ENCODE measurements around the gene PRR9.
"Not testable (repeated sequence)": the region's sequence is repeated elsewhere in the genome, so short reads cannot be mapped to it uniquely, and the experiment has no call there.

GRCh38 chr1:153223040-153223891, 5.9 kb downstream of the PRR9 start:
- TF ChIP-seq CTCF (IDR thresholded peaks at IDR 0.05) = peak; percentile 63 to 73 (median 66)
- TF ChIP-seq POLR2A (IDR thresholded peaks at IDR 0.05) = not testable (repeated sequence)
